GM19438 (cell line): ENCODE results near the gene LGR6.
"Not testable (repeated sequence)": the region's sequence is repeated elsewhere in the genome, so short reads cannot be mapped to it uniquely, and the experiment has no call there.

Source experiments
- ATAC-seq: cut with Tn5 transposase; IDR thresholded peaks from one replicate; pipeline ENCODE4 v1.9.1; 2021; ENCODE audit warnings: low read depth; ENCODE audit not compliant: unreplicated experiment

LGR6 gene

GRCh38 chr1:202315576-202316168, 122.1 kb downstream of the LGR6 start:
- ATAC-seq = no peak

DNA sequence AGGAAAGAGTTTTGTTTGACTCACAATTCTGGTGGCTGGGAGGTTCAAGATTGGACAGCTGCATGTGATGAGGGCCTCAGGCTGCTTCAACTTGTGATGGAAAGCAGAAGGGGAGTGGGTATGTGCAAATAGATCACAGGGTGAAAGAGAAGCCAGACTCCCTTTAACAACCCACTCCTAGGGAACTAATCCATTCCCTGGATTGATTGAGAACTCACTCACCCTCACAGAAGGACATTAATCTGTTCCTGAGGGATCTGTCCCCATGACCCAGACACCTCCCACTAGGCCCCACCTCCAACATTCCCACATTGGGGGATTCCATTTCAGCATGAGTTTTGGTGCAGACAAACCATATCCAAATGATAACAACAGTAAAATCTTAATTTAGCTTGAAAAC, 122.6 kb downstream of the LGR6 start:
- no peak for ATAC-seq

GRCh38 chr1:202317941-202318925, 124.6 kb downstream of the LGR6 start:
- no peak for ATAC-seq

GRCh38 chr1:202319381-202320080, 125.9 kb downstream of the LGR6 start:
- no peak for ATAC-seq

GRCh38 chr1:202320081-202320405, 126.4 kb downstream of the LGR6 start:
- no peak for ATAC-seq

DNA sequence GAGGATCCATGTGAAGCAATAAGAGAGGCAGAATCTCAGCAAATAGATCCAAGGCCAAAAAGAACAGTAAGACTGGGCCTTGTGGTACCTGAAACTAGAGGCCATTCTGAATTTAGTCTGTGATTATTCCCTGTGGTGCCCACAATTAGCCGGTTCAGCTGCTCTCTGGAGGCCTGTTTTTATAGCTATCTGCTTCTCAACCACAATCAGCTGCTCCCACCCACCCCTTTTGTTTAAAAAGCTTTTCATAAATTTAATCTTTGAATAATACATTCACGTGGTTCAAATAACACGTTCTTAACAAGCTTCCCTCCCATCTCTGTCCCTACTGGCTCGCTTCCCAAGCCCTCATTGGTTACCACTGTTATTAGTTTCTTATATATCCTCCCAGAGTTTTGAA, 130.1 kb downstream of the LGR6 start:
- ATAC-seq = no peak

- ATAC-seq = no peak
These were observed 131.0 kb downstream of the LGR6 start for GRCh38 chr1:202324646-202325045.

GRCh38 chr1:202329891-202330290, 136.3 kb downstream of the LGR6 start:
- no peak for ATAC-seq

DNA sequence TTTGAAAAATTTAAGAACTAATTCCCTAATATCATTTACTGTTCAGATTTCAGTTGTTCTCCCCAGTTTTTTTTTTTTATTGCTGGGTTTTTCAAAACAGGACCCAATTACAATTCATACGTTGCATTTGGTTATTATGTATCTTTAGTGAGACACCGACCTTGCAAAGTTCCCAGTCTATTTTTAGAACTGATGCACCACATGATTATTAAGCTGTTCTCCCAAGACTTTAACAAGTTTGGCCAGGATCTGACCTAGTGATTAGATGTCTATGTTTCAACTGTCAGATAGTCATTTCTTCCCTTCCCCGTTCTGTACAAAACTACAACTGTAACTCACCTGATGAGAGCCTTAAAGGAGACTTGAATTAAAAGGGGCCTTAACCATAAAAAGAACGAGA, 140.3 kb downstream of the LGR6 start:
- no peak for ATAC-seq

- ATAC-seq = no peak
These were observed 150.2 kb downstream of the LGR6 start for GRCh38 chr1:202343652-202344349.

DNA sequence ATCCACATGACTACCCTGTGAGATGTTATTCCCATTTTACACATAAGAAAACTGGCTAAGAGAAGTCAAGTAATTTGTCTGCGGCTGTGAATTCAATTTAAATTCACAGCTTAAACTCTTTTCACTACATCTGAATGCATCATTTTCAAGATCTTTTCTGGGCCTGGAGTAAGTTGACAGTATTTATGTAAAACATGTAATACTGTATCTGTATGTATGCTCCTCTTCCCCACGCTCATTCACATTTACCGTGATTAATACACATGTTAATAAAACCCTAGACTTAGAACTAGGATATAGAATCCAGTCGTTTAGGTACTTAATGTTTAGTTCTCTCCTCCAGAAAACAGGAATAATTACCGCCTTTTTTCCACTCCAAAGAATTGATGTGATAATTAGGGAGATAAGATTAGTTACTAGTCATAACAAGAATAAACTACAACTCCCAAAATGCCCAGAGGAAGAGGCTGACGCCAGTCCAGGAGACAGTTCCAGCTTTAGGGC, 154.5 kb downstream of the LGR6 start:
- ATAC-seq = no peak

GRCh38 chr1:202348509-202349205, 155.1 kb downstream of the LGR6 start, which contains the start of gene PPP1R12B:
TSS of gene PPP1R12B (plus strand) at chr1:202348699. CDS start at chr1:202348852, 153 bp downstream.
- peak; percentile 94 for ATAC-seq

DNA sequence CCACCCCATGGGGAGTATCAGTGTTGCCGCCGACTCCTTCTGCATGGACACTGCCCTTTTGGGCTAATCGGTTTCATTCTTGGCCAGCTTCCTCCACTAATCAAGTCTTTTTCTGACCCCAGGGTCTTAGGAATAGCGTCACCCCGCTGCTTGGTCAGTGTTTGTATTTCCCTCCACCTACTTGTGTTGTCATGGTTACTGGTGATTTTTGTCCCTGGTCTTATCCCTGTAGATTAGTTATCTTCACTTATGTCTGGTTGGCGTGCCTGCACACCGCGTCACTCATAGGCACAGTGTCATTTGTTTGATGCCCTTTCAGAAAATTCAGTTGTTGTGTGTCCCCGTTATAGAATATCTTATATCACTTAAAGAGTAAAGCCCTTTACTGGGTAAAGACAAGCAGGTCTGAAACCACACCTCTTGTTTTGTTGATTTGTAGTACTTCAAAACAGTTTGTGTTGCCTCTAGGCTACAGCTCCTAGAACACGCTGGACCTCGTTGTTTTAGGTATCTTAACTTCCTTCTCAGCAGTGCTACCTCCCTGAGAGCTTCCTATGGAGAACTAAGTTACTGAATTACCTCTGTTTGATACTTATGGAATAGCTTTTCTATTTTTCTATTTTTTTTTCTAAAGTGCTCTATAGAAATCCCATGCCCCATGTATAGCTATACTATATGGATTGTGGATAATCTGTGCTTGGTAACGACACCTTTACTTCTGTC, 155.8 kb downstream of the LGR6 start:
- ATAC-seq = no peak

GRCh38 chr1:202351725-202352124, 158.1 kb downstream of the LGR6 start:
- ATAC-seq = no peak

GRCh38 chr1:202352583-202353197, 159.1 kb downstream of the LGR6 start:
- ATAC-seq = not testable (repeated sequence)

DNA sequence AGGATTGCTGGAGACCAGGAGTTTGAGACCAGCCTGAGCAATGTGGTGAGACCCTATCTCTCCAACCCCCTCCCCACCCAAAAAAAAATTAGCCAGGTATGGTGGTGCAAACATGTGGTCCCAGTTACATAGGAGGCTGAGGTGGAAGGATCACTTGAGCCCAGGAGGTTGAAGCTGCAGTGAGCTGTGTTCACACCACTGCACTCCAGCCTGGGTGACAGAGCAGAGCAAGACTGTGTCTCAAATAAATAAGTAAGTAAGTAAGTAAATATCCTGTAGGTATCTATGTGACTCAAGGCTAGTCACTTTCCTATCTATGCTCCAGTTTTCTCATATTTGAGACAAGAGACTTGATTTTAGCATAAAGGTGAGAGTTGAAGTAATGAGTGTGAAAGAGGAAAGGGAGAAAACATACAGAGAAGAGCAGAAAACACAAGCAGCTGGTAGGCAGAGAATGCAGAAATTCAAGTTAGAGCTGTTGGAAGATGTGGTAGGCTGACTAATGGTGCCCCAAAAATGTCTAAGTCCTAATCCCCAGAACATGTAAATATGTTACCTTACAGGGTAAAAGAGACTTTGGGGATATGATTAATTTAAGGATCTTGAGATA, 162.4 kb downstream of the LGR6 start:
- no peak for ATAC-seq

DNA sequence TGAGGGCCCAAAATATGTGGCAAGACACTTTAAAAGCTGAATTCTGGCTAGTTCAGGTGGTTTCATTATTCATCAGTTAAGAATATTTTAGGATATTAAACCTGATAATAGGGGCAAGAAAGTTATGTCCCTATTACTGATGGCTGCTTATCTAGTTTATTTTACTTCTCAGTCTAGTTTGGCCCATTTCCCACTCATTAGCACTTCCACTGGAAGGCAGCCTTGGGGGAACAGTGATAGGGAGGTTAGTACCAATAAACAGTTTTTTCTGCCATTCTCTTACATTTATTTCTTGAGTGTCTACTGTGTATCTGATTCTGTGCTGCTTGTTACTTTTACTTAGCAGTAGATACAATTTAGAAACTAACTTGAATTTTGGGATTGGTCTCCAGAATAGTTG, 163.9 kb downstream of the LGR6 start:
- ATAC-seq = no peak

- ATAC-seq = no peak
These were observed 167.6 kb downstream of the LGR6 start for GRCh38 chr1:202361224-202361623.
